ENCODE results near the gene TPP2. TPM values are rescaled to one million over a fixed set of nuclear protein-coding genes. Genes with fewer than 3 reads are reported as not detected.
A peak's percentile ranks its signal among the peaks of the same experiment; 100 is the strongest.

Gene TPP2
- total RNA-seq, 1 experiment from 2014 or later: 68.3 TPM

DNA sequence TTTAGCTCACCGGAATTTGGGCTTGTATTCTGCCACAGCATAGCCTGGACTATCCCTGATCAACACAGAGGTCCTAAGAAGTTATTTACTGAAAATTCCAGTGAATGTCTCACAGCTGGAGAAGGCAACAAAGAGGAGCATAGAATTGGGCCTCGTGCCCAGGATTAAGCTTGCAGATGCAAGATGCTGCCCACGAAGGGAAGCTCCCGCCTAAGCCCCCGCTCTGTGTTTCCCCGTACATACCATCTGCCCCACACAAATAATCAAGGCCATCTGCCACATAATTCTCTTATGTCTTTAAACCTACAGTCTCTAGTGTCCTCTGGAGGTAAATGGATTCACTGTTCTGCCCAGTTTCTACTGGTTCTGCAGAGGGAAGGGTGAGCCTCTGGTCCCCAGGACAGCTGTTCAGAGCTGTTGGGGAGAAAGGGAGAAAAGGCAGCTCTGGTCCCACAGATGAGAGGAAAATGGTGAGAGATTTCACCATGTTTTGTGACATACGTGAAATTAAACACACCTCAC is 7.4 kb upstream of the TPP2 start:
- no peaks in the 10 kb centered on the region for H3K9me3 Mint-ChIP-seq
- CTCF ChIA-PET: no interaction called here
- no peak overlapping the region for H3K4me3 Mint-ChIP-seq
- POLR2A ChIA-PET: no interaction called here
- no peaks in the 10 kb centered on the region for H3K36me3 Mint-ChIP-seq
- H3K27me3 Mint-ChIP-seq (ENCODE audit: low read depth): no peaks in the 10 kb centered on the region
- DNase-seq (ENCODE audit: low spot score) (no peak), ATAC-seq (no peak)
- no peak for TF ChIP-seq CBFB (CRISPR knock-in tag; IDR thresholded peaks at IDR 0.05; ENCODE audit: low read depth)
- TF ChIP-seq NFYB (CRISPR knock-in tag; conservative IDR thresholded peaks at IDR 0.05; ENCODE audit: low read depth): no peak
- TF ChIP-seq NR1H2 (CRISPR knock-in tag; IDR thresholded peaks at IDR 0.05): no peak
- TF ChIP-seq NFATC4 (CRISPR knock-in tag; IDR thresholded peaks at IDR 0.05): no peak
- TF ChIP-seq MXD4 (CRISPR knock-in tag; IDR thresholded peaks at IDR 0.05; ENCODE audit: borderline replicate concordance): no peak
- TF ChIP-seq CREM (CRISPR knock-in tag; IDR thresholded peaks at IDR 0.05): no peak
- no peak for TF ChIP-seq SOX15 (CRISPR knock-in tag; IDR thresholded peaks at IDR 0.05)
- no peak for TF ChIP-seq ZNF416 (CRISPR knock-in tag; IDR thresholded peaks at IDR 0.05)
- no peak for TF ChIP-seq NFE2L1 (CRISPR knock-in tag; IDR thresholded peaks at IDR 0.05)
- TF ChIP-seq HMGA2 (CRISPR knock-in tag; IDR thresholded peaks at IDR 0.05): no peak
- TF ChIP-seq NR3C1 (CRISPR knock-in tag; conservative IDR thresholded peaks at IDR 0.05; ENCODE audit: low read depth): no peak
- TF ChIP-seq, protein P1, sequence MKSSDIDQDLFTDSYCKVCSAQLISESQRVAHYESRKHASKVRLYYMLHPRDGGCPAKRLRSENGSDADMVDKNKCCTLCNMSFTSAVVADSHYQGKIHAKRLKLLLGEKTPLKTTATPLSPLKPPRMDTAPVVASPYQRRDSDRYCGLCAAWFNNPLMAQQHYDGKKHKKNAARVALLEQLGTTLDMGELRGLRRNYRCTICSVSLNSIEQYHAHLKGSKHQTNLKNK (CRISPR knock-in tag; IDR thresholded peaks at IDR 0.05): no peak
- no peak for TF ChIP-seq JAZF1 (CRISPR knock-in tag; IDR thresholded peaks at IDR 0.05)
- TF ChIP-seq, protein P2, sequence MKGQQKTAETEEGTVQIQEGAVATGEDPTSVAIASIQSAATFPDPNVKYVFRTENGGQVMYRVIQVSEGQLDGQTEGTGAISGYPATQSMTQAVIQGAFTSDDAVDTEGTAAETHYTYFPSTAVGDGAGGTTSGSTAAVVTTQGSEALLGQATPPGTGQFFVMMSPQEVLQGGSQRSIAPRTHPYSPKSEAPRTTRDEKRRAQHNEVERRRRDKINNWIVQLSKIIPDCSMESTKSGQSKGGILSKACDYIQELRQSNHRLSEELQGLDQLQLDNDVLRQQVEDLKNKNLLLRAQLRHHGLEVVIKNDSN (CRISPR knock-in tag; IDR thresholded peaks at IDR 0.05): no peak
- TF ChIP-seq, protein P3, sequence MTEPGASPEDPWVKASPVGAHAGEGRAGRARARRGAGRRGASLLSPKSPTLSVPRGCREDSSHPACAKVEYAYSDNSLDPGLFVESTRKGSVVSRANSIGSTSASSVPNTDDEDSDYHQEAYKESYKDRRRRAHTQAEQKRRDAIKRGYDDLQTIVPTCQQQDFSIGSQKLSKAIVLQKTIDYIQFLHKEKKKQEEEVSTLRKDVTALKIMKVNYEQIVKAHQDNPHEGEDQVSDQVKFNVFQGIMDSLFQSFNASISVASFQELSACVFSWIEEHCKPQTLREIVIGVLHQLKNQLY (CRISPR knock-in tag; IDR thresholded peaks at IDR 0.05): no peak
- TF ChIP-seq, protein P4, sequence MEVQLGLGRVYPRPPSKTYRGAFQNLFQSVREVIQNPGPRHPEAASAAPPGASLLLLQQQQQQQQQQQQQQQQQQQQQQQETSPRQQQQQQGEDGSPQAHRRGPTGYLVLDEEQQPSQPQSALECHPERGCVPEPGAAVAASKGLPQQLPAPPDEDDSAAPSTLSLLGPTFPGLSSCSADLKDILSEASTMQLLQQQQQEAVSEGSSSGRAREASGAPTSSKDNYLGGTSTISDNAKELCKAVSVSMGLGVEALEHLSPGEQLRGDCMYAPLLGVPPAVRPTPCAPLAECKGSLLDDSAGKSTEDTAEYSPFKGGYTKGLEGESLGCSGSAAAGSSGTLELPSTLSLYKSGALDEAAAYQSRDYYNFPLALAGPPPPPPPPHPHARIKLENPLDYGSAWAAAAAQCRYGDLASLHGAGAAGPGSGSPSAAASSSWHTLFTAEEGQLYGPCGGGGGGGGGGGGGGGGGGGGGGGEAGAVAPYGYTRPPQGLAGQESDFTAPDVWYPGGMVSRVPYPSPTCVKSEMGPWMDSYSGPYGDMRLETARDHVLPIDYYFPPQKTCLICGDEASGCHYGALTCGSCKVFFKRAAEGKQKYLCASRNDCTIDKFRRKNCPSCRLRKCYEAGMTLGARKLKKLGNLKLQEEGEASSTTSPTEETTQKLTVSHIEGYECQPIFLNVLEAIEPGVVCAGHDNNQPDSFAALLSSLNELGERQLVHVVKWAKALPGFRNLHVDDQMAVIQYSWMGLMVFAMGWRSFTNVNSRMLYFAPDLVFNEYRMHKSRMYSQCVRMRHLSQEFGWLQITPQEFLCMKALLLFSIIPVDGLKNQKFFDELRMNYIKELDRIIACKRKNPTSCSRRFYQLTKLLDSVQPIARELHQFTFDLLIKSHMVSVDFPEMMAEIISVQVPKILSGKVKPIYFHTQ (CRISPR knock-in tag; IDR thresholded peaks at IDR 0.05): no peak
- TF ChIP-seq ZNF396 (CRISPR knock-in tag; IDR thresholded peaks at IDR 0.05; ENCODE audit: borderline replicate concordance): no peak
- peaks cover 13% of the 10 kb centered on the region for H3K4me1 Mint-ChIP-seq
- H3K27ac Mint-ChIP-seq: no peak overlapping the region

DNA sequence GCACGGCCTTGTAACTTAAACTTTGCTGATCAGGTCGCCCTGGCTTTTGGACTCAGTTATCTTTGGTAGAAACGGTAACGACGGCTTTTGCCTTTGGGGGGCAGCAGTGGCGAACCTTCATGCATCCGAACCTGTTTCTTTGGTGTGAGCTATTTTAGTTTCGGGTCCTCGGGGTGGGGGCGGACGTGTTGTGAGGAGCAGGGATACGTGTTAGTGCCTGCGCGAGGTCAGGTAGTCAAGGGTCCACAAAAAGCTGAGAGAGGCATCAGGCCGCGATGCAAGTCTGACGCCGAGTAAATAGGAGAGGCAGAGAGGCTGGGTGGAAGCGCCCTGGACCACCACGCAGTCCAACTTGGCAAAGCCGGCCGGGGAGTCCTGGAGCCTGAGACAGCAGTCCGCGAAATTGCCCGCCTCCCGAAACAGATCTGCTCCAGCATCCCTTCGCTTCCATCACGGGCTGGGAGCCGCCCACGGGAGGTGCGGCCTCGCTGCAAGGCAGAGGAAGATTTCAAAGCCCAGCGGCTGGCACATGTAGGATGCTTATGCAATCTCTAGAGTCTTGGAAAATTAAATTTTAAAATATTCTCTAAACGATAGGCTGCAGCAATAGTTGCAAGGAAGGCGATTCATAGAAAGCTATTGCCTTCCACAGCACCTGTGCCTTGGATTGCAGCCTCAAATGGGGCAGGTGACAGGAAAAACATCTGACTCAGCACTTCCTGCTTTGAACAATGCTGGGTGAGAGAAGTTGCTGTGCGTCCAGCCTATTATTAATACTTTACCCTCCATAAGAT is 4.6 kb upstream of the TPP2 start:
- Mint-ChIP-seq H3K27me3 (ENCODE audit: low read depth) (no peaks in the 10 kb centered on the region), H3K9me3 (no peaks in the 10 kb centered on the region), H3K4me1 (peaks cover 18% of the 10 kb centered on the region), H3K4me3 (peak overlapping the region; percentile 88), H3K27ac (peak overlapping the region; percentile 99), H3K36me3 (no peaks in the 10 kb centered on the region)
- ChIA-PET POLR2A (interaction anchor here (0.6 to 1.1 kb wide), 10 partner anchors 10 to 253 kb away, joined by 3 to 5 read pairs (median 4); partner anchors contain the start of gene TEX30), CTCF (interaction anchor here (0.7 to 3.0 kb wide), 13 partner anchors 11 to 451 kb away, joined by 3 to 17 read pairs (median 7); partner anchors contain the start of gene ERCC5)
- ATAC-seq (peak; percentile 50), DNase-seq (ENCODE audit: low spot score) (peak; percentile 87)
- TF ChIP-seq IRF2 (CRISPR knock-in tag; IDR thresholded peaks at IDR 0.05; ENCODE audit: borderline replicate concordance, low read depth) (no peak), ETV6 (CRISPR knock-in tag; IDR thresholded peaks at IDR 0.05) (peak; percentile 30; the same call in 1 of the 2 replicates), KAT7 (CRISPR knock-in tag; IDR thresholded peaks at IDR 0.05; ENCODE audit: borderline replicate concordance) (no peak)
- TF ChIP-seq, protein P5, sequence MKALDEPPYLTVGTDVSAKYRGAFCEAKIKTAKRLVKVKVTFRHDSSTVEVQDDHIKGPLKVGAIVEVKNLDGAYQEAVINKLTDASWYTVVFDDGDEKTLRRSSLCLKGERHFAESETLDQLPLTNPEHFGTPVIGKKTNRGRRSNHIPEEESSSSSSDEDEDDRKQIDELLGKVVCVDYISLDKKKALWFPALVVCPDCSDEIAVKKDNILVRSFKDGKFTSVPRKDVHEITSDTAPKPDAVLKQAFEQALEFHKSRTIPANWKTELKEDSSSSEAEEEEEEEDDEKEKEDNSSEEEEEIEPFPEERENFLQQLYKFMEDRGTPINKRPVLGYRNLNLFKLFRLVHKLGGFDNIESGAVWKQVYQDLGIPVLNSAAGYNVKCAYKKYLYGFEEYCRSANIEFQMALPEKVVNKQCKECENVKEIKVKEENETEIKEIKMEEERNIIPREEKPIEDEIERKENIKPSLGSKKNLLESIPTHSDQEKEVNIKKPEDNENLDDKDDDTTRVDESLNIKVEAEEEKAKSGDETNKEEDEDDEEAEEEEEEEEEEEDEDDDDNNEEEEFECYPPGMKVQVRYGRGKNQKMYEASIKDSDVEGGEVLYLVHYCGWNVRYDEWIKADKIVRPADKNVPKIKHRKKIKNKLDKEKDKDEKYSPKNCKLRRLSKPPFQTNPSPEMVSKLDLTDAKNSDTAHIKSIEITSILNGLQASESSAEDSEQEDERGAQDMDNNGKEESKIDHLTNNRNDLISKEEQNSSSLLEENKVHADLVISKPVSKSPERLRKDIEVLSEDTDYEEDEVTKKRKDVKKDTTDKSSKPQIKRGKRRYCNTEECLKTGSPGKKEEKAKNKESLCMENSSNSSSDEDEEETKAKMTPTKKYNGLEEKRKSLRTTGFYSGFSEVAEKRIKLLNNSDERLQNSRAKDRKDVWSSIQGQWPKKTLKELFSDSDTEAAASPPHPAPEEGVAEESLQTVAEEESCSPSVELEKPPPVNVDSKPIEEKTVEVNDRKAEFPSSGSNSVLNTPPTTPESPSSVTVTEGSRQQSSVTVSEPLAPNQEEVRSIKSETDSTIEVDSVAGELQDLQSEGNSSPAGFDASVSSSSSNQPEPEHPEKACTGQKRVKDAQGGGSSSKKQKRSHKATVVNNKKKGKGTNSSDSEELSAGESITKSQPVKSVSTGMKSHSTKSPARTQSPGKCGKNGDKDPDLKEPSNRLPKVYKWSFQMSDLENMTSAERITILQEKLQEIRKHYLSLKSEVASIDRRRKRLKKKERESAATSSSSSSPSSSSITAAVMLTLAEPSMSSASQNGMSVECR (CRISPR knock-in tag; IDR thresholded peaks at IDR 0.05; ENCODE audit: borderline replicate concordance): peak; percentile 27; the same call in 1 of the 2 replicates
- TF ChIP-seq, protein P6, sequence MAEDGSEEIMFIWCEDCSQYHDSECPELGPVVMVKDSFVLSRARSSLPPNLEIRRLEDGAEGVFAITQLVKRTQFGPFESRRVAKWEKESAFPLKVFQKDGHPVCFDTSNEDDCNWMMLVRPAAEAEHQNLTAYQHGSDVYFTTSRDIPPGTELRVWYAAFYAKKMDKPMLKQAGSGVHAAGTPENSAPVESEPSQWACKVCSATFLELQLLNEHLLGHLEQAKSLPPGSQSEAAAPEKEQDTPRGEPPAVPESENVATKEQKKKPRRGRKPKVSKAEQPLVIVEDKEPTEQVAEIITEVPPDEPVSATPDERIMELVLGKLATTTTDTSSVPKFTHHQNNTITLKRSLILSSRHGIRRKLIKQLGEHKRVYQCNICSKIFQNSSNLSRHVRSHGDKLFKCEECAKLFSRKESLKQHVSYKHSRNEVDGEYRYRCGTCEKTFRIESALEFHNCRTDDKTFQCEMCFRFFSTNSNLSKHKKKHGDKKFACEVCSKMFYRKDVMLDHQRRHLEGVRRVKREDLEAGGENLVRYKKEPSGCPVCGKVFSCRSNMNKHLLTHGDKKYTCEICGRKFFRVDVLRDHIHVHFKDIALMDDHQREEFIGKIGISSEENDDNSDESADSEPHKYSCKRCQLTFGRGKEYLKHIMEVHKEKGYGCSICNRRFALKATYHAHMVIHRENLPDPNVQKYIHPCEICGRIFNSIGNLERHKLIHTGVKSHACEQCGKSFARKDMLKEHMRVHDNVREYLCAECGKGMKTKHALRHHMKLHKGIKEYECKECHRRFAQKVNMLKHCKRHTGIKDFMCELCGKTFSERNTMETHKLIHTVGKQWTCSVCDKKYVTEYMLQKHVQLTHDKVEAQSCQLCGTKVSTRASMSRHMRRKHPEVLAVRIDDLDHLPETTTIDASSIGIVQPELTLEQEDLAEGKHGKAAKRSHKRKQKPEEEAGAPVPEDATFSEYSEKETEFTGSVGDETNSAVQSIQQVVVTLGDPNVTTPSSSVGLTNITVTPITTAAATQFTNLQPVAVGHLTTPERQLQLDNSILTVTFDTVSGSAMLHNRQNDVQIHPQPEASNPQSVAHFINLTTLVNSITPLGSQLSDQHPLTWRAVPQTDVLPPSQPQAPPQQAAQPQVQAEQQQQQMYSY (CRISPR knock-in tag; IDR thresholded peaks at IDR 0.05): no peak
